SH-SY5Y (cell line): Measurements from ENCODE around the gene AP1G2.

Source experiments
- GATA2 ChIP-seq: IDR thresholded peaks from 2 replicates; pipeline ENCODE4 v1.6.1; 2011; ENCODE audit warnings: mild to moderate bottlenecking, low read depth, low read length
- GATA3 ChIP-seq: IDR thresholded peaks from 2 replicates; pipeline ENCODE4 v1.6.1; 2011; ENCODE audit warnings: low read depth, mild to moderate bottlenecking, low read length, moderate library complexity

- TF ChIP-seq GATA2 (no peak), GATA3 (no peak)
Measured at GRCh38 chr14:23522643-23523198, 44.9 kb downstream of the AP1G2 start.
